Neuronal stem cell (in vitro differentiated cells): ENCODE measurements around the gene VAT1.

Source experiments
- DNase-seq: peaks from one replicate; pipeline ENCODE4 v3.0.0-alpha.2; 2013; ENCODE audit warnings: low spot score
- H2AFZ ChIP-seq: one replicate; pipeline ENCODE4 v1.6.1; 2013; ENCODE audit warnings: mild to moderate bottlenecking, low read length, inconsistent platforms
- H2AK5ac ChIP-seq: 2 replicates; pipeline ENCODE4 v1.6.1; 2013; ENCODE audit warnings: low read depth, mild to moderate bottlenecking, inconsistent platforms, low read length, moderate library complexity, mixed read lengths
- H2BK120ac ChIP-seq: 2 replicates; pipeline ENCODE4 v1.6.1; 2013; ENCODE audit warnings: low read depth, mild to moderate bottlenecking, inconsistent platforms, low read length, moderate library complexity, mixed read lengths
- H2BK12ac ChIP-seq: one replicate; pipeline ENCODE4 v1.6.1; 2013; ENCODE audit warnings: low read length, inconsistent platforms
- H2BK15ac ChIP-seq: 2 replicates; pipeline ENCODE4 v1.6.1; 2013; ENCODE audit warnings: mild to moderate bottlenecking, low read length, inconsistent platforms, mixed read lengths
- H2BK5ac ChIP-seq: one replicate; pipeline ENCODE4 v1.6.1; 2013; ENCODE audit warnings: inconsistent platforms, mild to moderate bottlenecking, low read length, moderate library complexity
- H3K14ac ChIP-seq: one replicate; pipeline ENCODE4 v1.6.1; 2013; ENCODE audit warnings: low read length, inconsistent platforms
- H3K18ac ChIP-seq: 2 replicates; pipeline ENCODE4 v1.6.1; 2013; ENCODE audit warnings: low read length, inconsistent platforms
- H3K23ac ChIP-seq: 2 replicates; pipeline ENCODE4 v1.6.1; 2013; ENCODE audit warnings: low read depth, mild to moderate bottlenecking, mixed read lengths, low read length, inconsistent platforms; ENCODE audit not compliant: poor library complexity
- H3K27ac ChIP-seq: replicated peaks from 3 replicates; pipeline ENCODE4 v1.5.1; 2013; ENCODE audit warnings: low read length, inconsistent platforms
- H3K27me3 ChIP-seq, 3 experiments: 2 replicates each; pipeline ENCODE4 v1.6.1; 2013; ENCODE audit warnings: low read length in 3 of 3, mild to moderate bottlenecking in 2 of 3, inconsistent platforms in 1 of 3, low read depth in 1 of 3, mixed read lengths in 1 of 3, moderate library complexity in 1 of 3; ENCODE audit not compliant: control insufficient read depth in 3 of 3, insufficient read depth in 3 of 3
- H3K36me3 ChIP-seq, 2 donors: replicated peaks in 1 of 2; 2 replicates each; pipeline ENCODE4 v1.6.1; 2013; ENCODE audit warnings: low read length in 2 of 2; ENCODE audit not compliant: control insufficient read depth in 2 of 2, insufficient read depth in 2 of 2
- H3K4ac ChIP-seq: 2 replicates; pipeline ENCODE4 v1.6.1; 2013; ENCODE audit warnings: inconsistent platforms, mild to moderate bottlenecking, low read length, moderate library complexity
- H3K4me1 ChIP-seq, 2 donors: 1 replicate in 1 of 2; 2 replicates in 1 of 2; pipeline ENCODE4 v1.6.1; 2013; ENCODE audit warnings: low read length in 2 of 2, low read depth in 1 of 2; ENCODE audit not compliant: control insufficient read depth in 2 of 2, insufficient read depth in 1 of 2
- H3K4me2 ChIP-seq: one replicate; pipeline ENCODE4 v1.6.1; 2013; ENCODE audit warnings: mild to moderate bottlenecking, low read length, inconsistent platforms; ENCODE audit not compliant: insufficient read depth, poor library complexity, severe bottlenecking
- H3K4me3 ChIP-seq, 2 donors: 2 replicates each; pipeline ENCODE4 v1.5.1; 2013; ENCODE audit warnings: low read length in 2 of 2, mild to moderate bottlenecking in 2 of 2, inconsistent platforms in 1 of 2, moderate library complexity in 1 of 2
- H3K79me1 ChIP-seq: one replicate; pipeline ENCODE4 v1.6.1; 2013; ENCODE audit warnings: low read depth, mild to moderate bottlenecking, inconsistent platforms, low read length, moderate library complexity
- H3K9ac ChIP-seq: one replicate; pipeline ENCODE4 v1.6.1; 2013; ENCODE audit warnings: mild to moderate bottlenecking, low read depth, low read length, inconsistent platforms; ENCODE audit not compliant: poor library complexity
- H3K9me3 ChIP-seq, 2 donors: replicated peaks in 1 of 2; 2 replicates each; pipeline versions ENCODE3 to v1.6.1; 2013; ENCODE audit warnings: low read length in 2 of 2, mild to moderate bottlenecking in 2 of 2, inconsistent platforms in 1 of 2, low read depth in 1 of 2, mixed read lengths in 1 of 2, moderate library complexity in 1 of 2; ENCODE audit not compliant: control insufficient read depth in 2 of 2, insufficient read depth in 1 of 2
- H4K8ac ChIP-seq: one replicate; pipeline ENCODE4 v1.6.1; 2013; ENCODE audit warnings: low read depth, mild to moderate bottlenecking, inconsistent platforms, low read length, moderate library complexity
- H4K91ac ChIP-seq: one replicate; pipeline ENCODE4 v1.6.1; 2013; ENCODE audit warnings: low read length, low read depth, mild to moderate bottlenecking, inconsistent platforms; ENCODE audit not compliant: poor library complexity
- WGBS, 2 donors: extraction: QIAGEN DNeasy Blood & Tissue Kit; methylation state at CpG; one replicate each; pipeline ENCODE4 v1.1.7; 2013; ENCODE audit warnings: missing lambda C conversion rate in 2 of 2, mixed read lengths in 1 of 2; ENCODE audit not compliant: insufficient read length in 2 of 2, insufficient replicate concordance in 1 of 2; ENCODE audit errors: extremely low coverage in 2 of 2; 5-methylcytosine and 5-hydroxymethylcytosine counted together

VAT1 gene

DNA sequence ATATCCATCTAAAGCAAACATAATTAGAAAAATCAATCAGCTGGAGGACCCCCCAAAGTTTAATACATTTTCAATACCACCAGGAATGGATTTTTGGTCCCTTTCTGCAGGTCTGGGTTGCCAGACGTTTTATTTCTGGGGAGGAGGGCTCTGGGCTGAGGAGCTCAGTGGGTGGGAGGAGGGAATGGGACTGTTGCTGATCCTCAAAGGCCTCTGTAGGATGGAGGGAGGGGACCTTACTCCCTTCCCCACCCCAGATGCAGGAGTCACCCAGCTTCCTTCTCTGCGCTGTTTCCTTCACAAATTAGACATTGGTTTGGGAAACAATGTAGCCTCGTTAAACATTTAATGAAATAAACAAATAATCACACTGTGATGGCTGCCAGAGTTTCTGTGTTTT, 9.5 kb upstream of the VAT1 start:
- Histone ChIP-seq H3K9ac (no peak overlapping the region), H3K27ac (no peak overlapping the region), H3K27me3 (no peaks in the 10 kb centered on the region), H3K4ac (no peak overlapping the region), H4K8ac (no peak overlapping the region), H3K4me3 (no peak overlapping the region), H2BK120ac (no peak overlapping the region), H2AFZ (no peak overlapping the region), H2AK5ac (no peak overlapping the region), H3K4me1 (peaks cover 41 to 43% of the 10 kb centered on the region in 2 donors), H3K23ac (no peak overlapping the region), H4K91ac (no peak overlapping the region), H2BK5ac (no peak overlapping the region), H3K18ac (no peak overlapping the region), H3K4me2 (no peak overlapping the region), H2BK15ac (no peak overlapping the region), H3K79me1 (no peaks in the 10 kb centered on the region), H3K9me3 (peaks cover 0 to 1% of the 10 kb centered on the region in 2 donors), H3K36me3 (peaks cover 0 to 12% of the 10 kb centered on the region in 2 donors), H2BK12ac (no peak overlapping the region), H3K14ac (no peak overlapping the region)
- no peak for DNase-seq
- WGBS, 2 donors, result no CpG with 5 or more reads among the region's 3 CpGs

DNA sequence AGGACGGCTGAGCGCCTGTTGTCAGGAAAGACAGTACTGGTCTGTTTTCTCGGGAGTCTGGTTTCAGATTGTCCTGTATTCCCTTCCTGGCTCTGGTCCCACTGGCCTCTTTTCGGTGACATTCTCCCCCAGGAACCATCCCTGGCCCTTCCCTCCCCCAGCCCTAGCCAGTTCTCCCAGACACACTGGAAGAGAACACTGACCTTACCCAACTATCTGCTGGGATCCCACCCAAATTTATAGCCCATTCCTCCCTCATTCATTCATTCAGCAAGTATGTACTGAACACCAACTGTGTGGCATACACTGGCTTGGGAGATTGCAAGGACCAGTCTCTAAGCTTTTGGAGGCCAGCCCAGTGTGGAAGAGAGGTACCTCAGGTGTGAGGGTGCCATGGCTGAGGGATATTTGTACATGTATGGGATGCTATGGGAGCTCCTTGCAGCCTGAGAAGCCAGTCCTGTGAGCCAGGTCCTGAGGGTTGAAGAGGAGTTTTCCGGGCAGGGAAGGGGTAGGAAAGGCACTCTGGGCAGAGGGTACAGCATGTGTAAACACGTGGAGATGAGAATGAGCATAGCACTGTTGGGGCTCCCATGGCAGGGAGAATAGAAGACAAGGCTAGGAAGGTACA, 8.1 kb upstream of the VAT1 start:
- H3K9me3 ChIP-seq, result peaks cover 0 to 1% of the 10 kb centered on the region in 2 donors
- H3K23ac ChIP-seq, result no peak overlapping the region
- no peak overlapping the region for H3K4me3 ChIP-seq
- no CpG with 5 or more reads among the region's 6 CpGs for WGBS, 2 donors
- H3K4ac ChIP-seq, result no peak overlapping the region
- no peaks in the 10 kb centered on the region for H3K79me1 ChIP-seq
- no peak overlapping the region for H4K8ac ChIP-seq
- H3K9ac ChIP-seq, result peak overlapping the region; percentile 47
- peaks cover 34 to 40% of the 10 kb centered on the region in 2 donors for H3K4me1 ChIP-seq
- no peak for DNase-seq
- no peak overlapping the region for H2AFZ ChIP-seq
- H3K4me2 ChIP-seq, result no peak overlapping the region
- no peaks in the 10 kb centered on the region for H3K27me3 ChIP-seq
- H4K91ac ChIP-seq, result no peak overlapping the region
- peaks cover 0 to 12% of the 10 kb centered on the region in 2 donors for H3K36me3 ChIP-seq
- no peak overlapping the region for H3K14ac ChIP-seq
- H2AK5ac ChIP-seq, result no peak overlapping the region
- peak overlapping the region; percentile 66 for H2BK5ac ChIP-seq
- no peak overlapping the region for H2BK12ac ChIP-seq
- no peak overlapping the region for H2BK15ac ChIP-seq
- no peak overlapping the region for H3K18ac ChIP-seq
- no peak overlapping the region for H3K27ac ChIP-seq
- no peak overlapping the region for H2BK120ac ChIP-seq

DNA sequence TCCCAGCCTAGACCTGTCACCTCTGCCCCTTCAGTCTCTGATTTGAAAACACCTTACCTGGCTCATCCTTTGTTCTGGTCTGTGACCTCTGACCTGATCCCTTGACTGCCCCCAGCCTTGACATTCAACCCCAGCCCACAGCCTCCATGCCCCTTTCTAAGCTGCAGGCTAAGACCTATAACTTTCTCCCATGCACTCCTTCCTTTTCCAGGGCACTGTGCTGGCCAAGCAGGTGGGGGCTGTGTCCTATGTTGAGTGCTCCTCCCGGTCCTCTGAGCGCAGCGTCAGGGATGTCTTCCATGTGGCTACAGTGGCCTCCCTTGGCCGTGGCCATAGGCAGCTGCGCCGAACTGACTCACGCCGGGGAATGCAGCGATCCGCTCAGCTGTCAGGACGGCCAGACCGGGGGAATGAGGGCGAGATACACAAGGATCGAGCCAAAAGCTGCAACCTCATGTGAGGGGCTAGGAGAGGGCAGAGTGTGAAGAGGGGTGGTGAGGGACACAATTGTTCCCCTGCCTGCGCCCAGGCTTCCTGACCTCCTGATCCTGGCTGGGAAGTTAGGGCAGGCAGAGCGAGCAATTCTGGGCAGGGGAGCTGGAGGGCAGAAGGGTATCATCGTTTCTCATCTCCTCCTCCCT, 6.2 kb upstream of the VAT1 start:
- Histone ChIP-seq H4K91ac (no peak overlapping the region), H3K4me1 (peaks cover 18 to 22% of the 10 kb centered on the region in 2 donors), H2AFZ (no peak overlapping the region), H3K9ac (no peak overlapping the region), H3K18ac (no peak overlapping the region), H2BK120ac (no peak overlapping the region), H3K79me1 (no peaks in the 10 kb centered on the region), H2BK5ac (no peak overlapping the region), H3K4ac (no peak overlapping the region), H3K4me2 (no peak overlapping the region), H3K27me3 (no peaks in the 10 kb centered on the region), H2AK5ac (no peak overlapping the region), H2BK12ac (no peak overlapping the region), H2BK15ac (no peak overlapping the region), H4K8ac (no peak overlapping the region), H3K4me3 (peak overlapping the region in 1 of 2 donors; percentile 17), H3K36me3 (peaks cover 0 to 12% of the 10 kb centered on the region in 2 donors), H3K9me3 (peaks cover 0 to 1% of the 10 kb centered on the region in 2 donors), H3K14ac (no peak overlapping the region), H3K23ac (no peak overlapping the region), H3K27ac (no peak overlapping the region)
- WGBS, 2 donors, result no CpG with 5 or more reads among the region's 17 CpGs
- no peak for DNase-seq
